Measurements from ENCODE around the gene TNFRSF8.
A peak's percentile ranks its signal among the peaks of the same experiment; 100 is the strongest.

TNFRSF8 gene

DNA sequence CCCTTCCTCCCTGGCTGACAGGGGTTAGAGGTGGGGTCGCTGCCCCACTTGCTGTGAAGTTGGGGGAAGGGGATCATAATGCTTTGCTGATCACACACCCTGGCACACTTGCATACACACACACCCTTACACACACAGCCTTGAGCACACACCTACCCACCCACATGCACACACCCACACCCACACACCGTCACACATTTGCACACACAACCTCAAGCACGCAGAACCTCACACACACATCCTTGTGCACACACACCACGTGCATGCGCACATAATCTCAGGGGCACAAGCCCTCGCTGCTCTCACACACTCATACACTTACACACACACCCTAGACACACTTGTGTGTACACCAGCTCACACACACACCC, 16.4 kb upstream of the TNFRSF8 start:
- DNase-seq (ENCODE audit: low read depth in 1 of 2, low spot score in 1 of 2) = no peak
- no peak for TF ChIP-seq JUND (IDR thresholded peaks at IDR 0.05; ENCODE audit: low read depth)
- in situ Hi-C loops (cut with HindIII; ENCODE audit: low pct_unique_long_range_greater_than_20kb, low sequenced_read_pairs) = no loop called here

DNA sequence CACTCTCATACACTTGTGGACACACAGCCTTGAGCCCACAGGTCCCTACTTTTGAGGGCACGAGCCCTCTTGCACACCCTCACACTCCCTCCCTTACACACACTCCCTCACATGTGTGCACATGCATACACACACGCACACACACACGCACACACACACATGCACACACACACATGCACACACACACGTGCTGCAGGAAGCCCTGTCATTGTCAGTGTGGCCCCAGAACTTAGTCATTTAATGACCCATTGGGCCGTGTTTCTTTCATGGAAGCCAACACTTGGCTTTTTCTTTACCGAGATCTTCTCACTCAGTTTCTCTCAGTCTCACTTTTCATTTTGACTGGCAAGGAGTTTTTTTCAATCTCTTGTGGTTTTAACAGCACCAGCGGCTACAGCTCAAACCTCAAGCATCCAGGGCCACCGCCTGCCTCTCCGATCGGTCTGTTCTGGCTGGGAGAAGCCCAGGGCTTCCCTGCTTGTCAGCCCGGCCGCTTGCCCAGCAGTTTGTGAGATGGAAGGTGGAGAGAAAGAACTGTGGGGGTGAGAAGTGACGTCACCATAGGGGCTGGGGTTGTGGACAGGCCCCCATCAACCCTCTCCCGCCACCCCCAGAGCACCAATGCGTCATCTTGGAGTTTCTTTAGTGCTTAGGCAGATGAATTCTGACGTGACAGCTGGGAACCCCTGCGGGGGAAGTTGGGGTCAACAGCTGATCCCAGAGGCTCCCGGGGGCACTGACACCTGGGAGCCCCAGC, 15.8 kb upstream of the TNFRSF8 start:
- in situ Hi-C loops (cut with HindIII; ENCODE audit: low pct_unique_long_range_greater_than_20kb, low sequenced_read_pairs) = no loop called here
- TF ChIP-seq JUND (IDR thresholded peaks at IDR 0.05; ENCODE audit: low read depth) = no peak
- DNase-seq (ENCODE audit: low read depth in 1 of 2, low spot score in 1 of 2) = no peak

DNA sequence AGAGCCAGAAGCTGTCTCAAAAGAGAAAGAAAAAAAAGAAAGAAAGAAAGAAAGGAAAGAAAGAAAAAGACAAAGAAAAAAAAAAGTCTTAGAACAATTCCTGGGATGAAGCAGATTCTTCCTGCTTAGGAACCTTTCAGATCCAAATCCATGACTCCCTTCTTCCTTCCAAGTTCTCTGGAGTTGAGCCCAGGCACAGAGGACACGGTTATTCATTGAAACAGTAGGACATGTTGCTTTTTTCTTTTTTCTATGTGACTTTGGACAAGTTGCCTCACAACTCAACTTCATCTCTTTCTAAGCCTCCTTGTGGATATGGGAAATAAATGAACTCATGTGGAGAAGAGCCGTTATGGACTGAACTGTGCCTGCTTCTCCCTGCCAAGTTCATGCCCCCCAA, 14.7 kb upstream of the TNFRSF8 start:
- in situ Hi-C loops (cut with HindIII; ENCODE audit: low pct_unique_long_range_greater_than_20kb, low sequenced_read_pairs) = no loop called here
- no peak for TF ChIP-seq JUND (IDR thresholded peaks at IDR 0.05; ENCODE audit: low read depth)
- no peak for DNase-seq (ENCODE audit: low read depth in 1 of 2, low spot score in 1 of 2)

DNA sequence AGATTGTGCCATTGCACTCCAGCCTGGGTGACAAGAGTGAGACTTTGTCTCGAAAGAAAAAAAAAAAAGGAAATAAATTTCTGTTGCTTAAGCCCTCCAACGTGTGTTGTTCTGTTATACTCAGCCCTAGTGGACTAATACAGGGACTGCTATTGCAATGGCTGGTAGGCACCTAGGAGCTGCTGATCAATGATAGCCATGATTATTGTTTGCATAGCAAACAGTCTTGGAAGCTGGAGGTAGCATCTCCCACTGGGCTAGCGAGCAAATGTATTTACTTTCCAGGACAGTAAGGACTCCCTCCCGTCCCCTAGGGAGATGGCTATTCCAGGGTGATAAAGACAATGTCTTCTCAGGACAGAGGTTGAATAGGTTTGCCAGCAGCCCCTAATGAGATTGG, 13.5 kb upstream of the TNFRSF8 start:
- no peak for TF ChIP-seq JUND (IDR thresholded peaks at IDR 0.05; ENCODE audit: low read depth)
- DNase-seq (ENCODE audit: low read depth in 1 of 2, low spot score in 1 of 2) = peak in 1 of 2 experiments; percentile 60
- in situ Hi-C loops (cut with HindIII; ENCODE audit: low pct_unique_long_range_greater_than_20kb, low sequenced_read_pairs) = no loop called here

DNA sequence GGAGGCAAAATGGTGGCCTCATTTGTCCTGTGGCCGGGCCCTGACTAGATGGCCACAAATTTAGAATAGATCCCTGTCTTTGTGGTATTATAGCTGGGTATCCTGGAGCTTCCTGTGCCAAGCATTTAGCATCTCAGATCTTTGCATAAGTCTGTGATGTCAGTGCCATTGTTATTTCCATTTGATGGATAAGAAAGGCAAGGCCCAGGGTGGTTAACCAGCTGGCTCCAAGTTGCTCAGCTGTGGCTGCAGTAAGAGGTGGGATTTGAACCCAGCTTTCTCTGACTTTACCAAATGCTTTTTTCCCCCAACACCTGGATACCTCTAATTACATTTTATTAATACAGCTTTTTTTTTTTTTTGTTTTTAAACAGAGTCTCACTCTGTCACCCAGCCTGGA, 11.7 kb upstream of the TNFRSF8 start:
- TF ChIP-seq JUND (IDR thresholded peaks at IDR 0.05; ENCODE audit: low read depth) = no peak
- in situ Hi-C loops (cut with HindIII; ENCODE audit: low pct_unique_long_range_greater_than_20kb, low sequenced_read_pairs) = no loop called here

DNA sequence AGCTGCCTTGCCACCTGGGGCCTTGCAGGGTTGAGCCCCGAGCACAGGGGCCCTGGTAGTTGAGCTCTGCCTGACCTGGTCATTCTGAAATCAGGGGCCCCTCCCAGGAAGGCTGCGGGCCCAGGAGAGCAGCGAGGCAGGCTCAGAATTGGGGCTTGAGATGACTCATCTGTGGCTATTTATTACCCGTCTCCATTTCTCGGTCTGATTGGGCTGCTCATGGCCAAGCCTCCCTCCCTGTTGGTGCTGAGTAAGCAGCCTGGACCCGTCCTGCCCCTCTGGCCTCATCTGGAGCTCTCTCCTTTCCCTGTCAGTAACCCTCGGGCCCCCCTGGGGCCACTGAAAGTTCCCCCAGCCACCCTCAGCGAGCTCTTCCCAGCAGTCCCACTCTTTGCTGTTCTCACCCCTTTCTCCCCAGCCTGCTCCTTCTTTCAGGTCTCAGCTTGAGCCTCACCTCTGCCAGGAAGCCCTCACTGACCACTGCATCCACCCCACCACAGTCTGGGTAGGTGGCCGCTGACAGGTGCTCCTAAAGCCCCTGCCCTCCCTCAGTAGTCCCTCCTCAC, 11.0 kb upstream of the TNFRSF8 start:
- in situ Hi-C loops (cut with HindIII; ENCODE audit: low pct_unique_long_range_greater_than_20kb, low sequenced_read_pairs) = no loop called here
- TF ChIP-seq JUND (IDR thresholded peaks at IDR 0.05; ENCODE audit: low read depth) = no peak
- DNase-seq (ENCODE audit: low read depth in 1 of 2, low spot score in 1 of 2) = peak; percentile 10 to 21

More for the DNA sequence above, 11.7 kb upstream of the TNFRSF8 start:
- no peak for DNase-seq (ENCODE audit: low read depth in 1 of 2, low spot score in 1 of 2)

DNA sequence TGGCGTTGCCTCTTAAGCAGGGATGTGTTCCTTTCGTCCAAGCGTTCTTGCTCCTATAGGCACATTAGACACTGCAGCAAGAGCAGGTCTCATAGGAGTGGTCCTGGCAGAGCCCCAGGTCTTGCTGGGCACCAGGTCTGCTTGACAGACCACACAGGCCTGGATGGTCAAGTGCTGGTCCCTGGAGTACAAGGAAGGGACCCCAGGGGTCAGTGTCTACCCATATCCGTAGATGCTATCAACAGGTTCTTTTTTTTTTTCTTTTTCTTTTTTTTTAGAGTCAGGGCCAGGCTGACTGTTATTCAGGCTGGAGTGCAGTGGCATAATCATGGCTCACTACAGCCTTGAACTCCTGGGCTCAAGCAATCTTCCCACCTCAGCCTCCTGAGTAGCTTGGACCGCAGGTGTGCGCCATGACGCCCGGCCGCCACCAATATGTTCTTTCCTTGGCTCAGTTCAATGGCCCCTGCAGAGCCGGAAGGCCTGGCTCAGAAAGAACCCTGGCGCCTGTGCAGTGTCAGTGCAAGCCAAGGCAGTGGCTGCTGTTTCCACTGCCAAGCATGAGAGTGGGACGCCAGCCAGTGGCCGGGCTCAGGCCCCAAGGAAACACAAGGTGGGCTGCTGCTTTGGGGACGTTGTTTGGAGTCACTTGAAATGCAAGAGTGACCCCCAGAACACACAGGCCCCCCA, 10.0 kb upstream of the TNFRSF8 start:
- in situ Hi-C loops (cut with HindIII; ENCODE audit: low pct_unique_long_range_greater_than_20kb, low sequenced_read_pairs) = no loop called here
- DNase-seq (ENCODE audit: low read depth in 1 of 2, low spot score in 1 of 2) = no peak
- TF ChIP-seq JUND (IDR thresholded peaks at IDR 0.05; ENCODE audit: low read depth) = no peak

DNA sequence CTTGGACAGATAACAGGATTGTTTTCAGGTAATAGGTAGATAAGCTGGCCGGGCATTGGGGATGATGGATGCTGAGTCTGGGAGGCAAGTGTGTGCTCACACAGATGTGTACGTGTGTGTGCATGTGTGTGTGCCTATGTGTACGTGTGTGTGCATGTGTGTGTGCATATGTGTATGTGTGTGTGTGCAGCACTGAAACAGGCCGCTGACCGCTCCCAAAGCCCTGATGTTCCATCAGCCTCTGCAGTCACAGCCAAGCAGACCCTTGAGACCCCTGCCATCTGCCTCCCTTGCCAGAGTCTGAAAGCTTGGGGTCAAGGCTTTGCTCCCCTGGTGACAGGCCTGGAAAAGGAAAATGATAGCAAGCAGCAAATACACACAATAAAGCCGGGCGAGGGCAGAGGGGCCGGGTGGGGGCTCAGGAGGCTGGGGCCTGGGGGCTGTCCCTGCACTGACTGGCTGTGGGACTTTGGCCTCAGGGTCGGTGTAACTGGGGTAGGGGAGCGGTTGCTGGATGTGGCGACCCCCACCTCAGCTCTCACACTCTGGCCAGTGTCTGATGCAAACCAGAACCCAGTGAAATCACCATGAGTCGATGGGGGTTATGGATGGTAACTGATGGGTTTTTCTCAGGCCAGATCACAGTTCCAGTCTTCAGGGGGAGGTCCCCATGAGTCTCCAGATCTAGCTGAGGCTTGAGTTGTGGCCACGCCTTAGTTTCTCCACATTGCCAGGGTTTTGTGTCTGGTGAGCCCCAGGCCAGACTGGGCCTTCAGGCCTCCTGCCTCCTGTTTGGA, 9.2 kb upstream of the TNFRSF8 start:
- DNase-seq (ENCODE audit: low read depth in 1 of 2, low spot score in 1 of 2) = no peak
- TF ChIP-seq JUND (IDR thresholded peaks at IDR 0.05; ENCODE audit: low read depth) = no peak
- in situ Hi-C loops (cut with HindIII; ENCODE audit: low pct_unique_long_range_greater_than_20kb, low sequenced_read_pairs) = no loop called here

DNA sequence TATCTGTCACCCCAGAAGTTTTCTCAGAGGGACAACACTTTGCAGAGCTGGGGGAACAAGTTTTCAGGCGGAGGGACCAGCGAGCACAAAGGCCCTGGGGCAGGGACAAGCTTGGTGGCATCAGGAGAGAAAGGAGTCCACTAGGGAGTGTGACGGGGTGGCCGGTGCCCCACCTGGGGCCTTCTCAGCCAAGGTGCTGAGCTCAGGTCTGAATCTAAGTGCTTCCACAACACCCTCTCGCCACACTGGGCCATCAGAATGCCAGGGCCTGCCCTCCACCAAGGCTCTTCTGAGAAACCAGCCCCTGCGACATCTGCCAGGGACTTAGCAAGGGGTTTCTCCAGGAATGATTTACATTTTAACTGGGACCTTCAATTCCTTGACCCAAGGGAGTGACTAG, 7.8 kb upstream of the TNFRSF8 start:
- in situ Hi-C loops (cut with HindIII; ENCODE audit: low pct_unique_long_range_greater_than_20kb, low sequenced_read_pairs) = no loop called here
- no peak for DNase-seq (ENCODE audit: low read depth in 1 of 2, low spot score in 1 of 2)

DNA sequence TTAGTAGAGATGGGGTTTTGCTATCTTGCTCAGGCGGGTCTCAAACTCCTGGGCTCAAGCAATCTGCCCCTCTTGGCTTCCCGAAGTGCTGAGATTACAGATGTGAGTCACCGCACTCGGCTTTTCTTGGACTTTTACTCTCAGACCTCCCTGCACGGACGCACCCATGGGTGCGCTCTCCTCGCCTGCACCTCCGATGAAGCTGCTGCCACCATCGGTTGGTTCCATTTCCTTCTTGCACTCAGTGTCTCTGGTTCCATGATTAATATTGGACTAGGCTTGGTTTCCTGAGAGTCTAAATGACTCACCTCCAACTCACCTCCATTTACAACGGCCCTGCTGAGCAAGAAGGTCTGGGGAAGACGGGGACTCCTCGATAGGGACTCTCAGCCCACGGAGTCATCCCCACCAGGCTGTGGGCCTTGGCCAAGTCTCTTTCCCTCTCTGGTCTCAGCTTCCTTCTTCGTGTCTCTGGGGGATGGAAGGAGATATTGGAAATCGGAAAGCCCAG, 6.7 kb upstream of the TNFRSF8 start:
- in situ Hi-C loops (cut with HindIII; ENCODE audit: low pct_unique_long_range_greater_than_20kb, low sequenced_read_pairs) = no loop called here
- no peak for TF ChIP-seq JUND (IDR thresholded peaks at IDR 0.05; ENCODE audit: low read depth)
- no peak for DNase-seq (ENCODE audit: low read depth in 1 of 2, low spot score in 1 of 2)

More for the DNA sequence above, 7.8 kb upstream of the TNFRSF8 start:
- TF ChIP-seq JUND (IDR thresholded peaks at IDR 0.05; ENCODE audit: low read depth) = no peak

DNA sequence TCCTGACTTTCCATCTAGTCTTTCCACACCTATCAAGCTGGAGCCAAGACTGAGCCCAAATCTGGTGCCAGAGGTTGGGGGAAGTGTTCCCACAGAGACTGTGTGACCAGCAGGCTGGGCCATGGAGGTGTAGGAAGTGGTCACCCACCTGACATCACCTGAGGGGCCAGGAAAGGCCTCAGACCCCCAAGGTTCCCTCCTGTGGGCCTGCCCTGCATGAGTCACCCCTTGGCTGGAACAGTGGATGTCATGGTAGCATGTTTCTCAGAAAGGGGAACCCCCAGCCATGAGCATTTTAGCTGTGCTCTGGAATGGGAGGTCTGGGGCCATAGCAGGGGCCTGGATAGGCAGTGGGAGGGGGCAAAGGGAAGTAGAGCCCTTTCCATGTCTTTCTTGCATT, 5.7 kb upstream of the TNFRSF8 start:
- TF ChIP-seq JUND (IDR thresholded peaks at IDR 0.05; ENCODE audit: low read depth) = no peak
- in situ Hi-C loops (cut with HindIII; ENCODE audit: low pct_unique_long_range_greater_than_20kb, low sequenced_read_pairs) = no loop called here

DNA sequence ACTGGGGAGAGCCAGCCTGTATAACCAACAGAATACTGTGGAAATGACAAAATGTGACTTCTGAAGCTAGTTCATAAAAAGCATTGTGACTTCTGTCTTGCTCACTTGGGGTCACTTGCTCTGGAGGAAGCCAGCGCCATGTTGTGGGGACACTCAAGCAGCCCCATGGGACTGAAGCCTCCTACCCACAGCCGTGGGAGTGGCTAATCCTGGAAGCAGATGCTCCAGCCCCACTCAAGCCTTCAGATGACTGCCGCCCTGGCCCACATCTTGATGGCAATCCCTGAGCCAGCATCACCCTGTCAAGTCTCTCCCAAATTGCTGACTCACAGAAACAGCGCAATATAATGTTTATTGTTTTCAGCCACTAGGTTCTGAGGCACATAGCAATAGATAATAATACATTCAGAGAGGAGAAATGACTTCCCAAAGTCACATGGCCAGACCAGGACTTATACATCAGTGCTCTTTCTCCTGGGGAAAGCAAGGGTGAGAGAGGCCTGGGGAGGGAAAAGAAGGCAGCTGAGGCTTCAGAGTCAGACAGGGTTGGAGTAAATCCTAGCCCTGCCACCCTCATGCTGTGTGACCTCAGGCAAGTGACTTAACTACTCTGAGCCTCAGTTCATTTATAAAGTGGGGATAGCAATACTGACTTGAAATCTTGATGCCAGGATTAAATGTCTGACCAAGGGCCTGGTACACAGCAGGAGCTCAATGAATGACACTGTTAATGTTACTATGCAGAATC, 5.0 kb upstream of the TNFRSF8 start:
- no peak for DNase-seq (ENCODE audit: low read depth in 1 of 2, low spot score in 1 of 2)
- in situ Hi-C loops (cut with HindIII; ENCODE audit: low pct_unique_long_range_greater_than_20kb, low sequenced_read_pairs) = no loop called here
- no peak for TF ChIP-seq JUND (IDR thresholded peaks at IDR 0.05; ENCODE audit: low read depth)

More for the DNA sequence above, 5.7 kb upstream of the TNFRSF8 start:
- no peak for DNase-seq (ENCODE audit: low read depth in 1 of 2, low spot score in 1 of 2)
